Liver (tissue), 3 donors: ENCODE data around the gene GLP2R.

Source experiments
- CTCF ChIP-seq: fragments of 150-350 bp; IDR thresholded peaks from 2 replicates; pipeline ENCODE4 v1.5.1; 2017; ENCODE audit warnings: improper control_type of control experiment, low read depth, low read length; ENCODE audit not compliant: missing input control
- GABPA ChIP-seq, 2 donors: IDR thresholded peaks in 1 of 2; conservative IDR thresholded peaks in 1 of 2; 2 replicates each; pipeline ENCODE4 v1.6.1; 2016; ENCODE audit warnings: antibody characterized with exemption in 2 of 2, mild to moderate bottlenecking in 1 of 2, moderate library complexity in 1 of 2
- JUND ChIP-seq, 2 donors: IDR thresholded peaks; 2 replicates each; pipeline ENCODE4 v1.6.1; 2016; ENCODE audit warnings: antibody characterized with exemption in 2 of 2
- MAX ChIP-seq: IDR thresholded peaks from 2 replicates; pipeline ENCODE4 v1.6.1; 2016; ENCODE audit warnings: antibody characterized with exemption
- SP1 ChIP-seq: IDR thresholded peaks from 2 replicates; pipeline ENCODE4 v1.6.1; 2018; ENCODE audit warnings: antibody characterized with exemption, mild to moderate bottlenecking
- YY1 ChIP-seq: IDR thresholded peaks from 2 replicates; pipeline ENCODE4 v1.6.1; 2016; ENCODE audit warnings: antibody characterized with exemption, mild to moderate bottlenecking
- ZBTB33 ChIP-seq: IDR thresholded peaks from 2 replicates; pipeline ENCODE4 v1.6.1; 2016; ENCODE audit warnings: antibody characterized with exemption
- TF ChIP-seq, protein P1 (sequence below): IDR thresholded peaks from 2 replicates; pipeline ENCODE4 v1.6.1; 2016; ENCODE audit warnings: antibody characterized with exemption, mild to moderate bottlenecking
- donor health status: healthy.
- donor health status: healthy.

- TF ChIP-seq JUND (IDR thresholded peaks at IDR 0.05) (no peak), GABPA (IDR thresholded peaks at IDR 0.05 in 1 of 2, conservative IDR thresholded peaks at IDR 0.05 in 1 of 2) (no peak), CTCF (no peak), YY1 (no peak), ZBTB33 (no peak), MAX (no peak), SP1 (no peak)
- TF ChIP-seq, protein P1, sequence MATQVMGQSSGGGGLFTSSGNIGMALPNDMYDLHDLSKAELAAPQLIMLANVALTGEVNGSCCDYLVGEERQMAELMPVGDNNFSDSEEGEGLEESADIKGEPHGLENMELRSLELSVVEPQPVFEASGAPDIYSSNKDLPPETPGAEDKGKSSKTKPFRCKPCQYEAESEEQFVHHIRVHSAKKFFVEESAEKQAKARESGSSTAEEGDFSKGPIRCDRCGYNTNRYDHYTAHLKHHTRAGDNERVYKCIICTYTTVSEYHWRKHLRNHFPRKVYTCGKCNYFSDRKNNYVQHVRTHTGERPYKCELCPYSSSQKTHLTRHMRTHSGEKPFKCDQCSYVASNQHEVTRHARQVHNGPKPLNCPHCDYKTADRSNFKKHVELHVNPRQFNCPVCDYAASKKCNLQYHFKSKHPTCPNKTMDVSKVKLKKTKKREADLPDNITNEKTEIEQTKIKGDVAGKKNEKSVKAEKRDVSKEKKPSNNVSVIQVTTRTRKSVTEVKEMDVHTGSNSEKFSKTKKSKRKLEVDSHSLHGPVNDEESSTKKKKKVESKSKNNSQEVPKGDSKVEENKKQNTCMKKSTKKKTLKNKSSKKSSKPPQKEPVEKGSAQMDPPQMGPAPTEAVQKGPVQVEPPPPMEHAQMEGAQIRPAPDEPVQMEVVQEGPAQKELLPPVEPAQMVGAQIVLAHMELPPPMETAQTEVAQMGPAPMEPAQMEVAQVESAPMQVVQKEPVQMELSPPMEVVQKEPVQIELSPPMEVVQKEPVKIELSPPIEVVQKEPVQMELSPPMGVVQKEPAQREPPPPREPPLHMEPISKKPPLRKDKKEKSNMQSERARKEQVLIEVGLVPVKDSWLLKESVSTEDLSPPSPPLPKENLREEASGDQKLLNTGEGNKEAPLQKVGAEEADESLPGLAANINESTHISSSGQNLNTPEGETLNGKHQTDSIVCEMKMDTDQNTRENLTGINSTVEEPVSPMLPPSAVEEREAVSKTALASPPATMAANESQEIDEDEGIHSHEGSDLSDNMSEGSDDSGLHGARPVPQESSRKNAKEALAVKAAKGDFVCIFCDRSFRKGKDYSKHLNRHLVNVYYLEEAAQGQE, result no peak
Measured at GRCh38 chr17:9788601-9789000, 37.1 kb upstream of the GLP2R start.
